HCT116 (cell line): ENCODE measurements around the gene TEX19. TPM values are rescaled to one million over a fixed set of nuclear protein-coding genes. Genes with fewer than 3 reads are reported as not detected.

Experiments used
- ATAC-seq: fragments of 200-7000 bp; cut with Tn5 transposase; 2 replicates; pipeline ENCODE4 v1.9.1; 2020; ENCODE audit warnings: mild to moderate bottlenecking, moderate library complexity
- BruUV-seq: library from RNA; stranded (reverse); fragments of 400-500 nt; replicated peaks from 2 replicates; lab custom pipeline; 2021; lab: Mats Ljungman, UMichigan
- CTCF ChIA-PET: fragments of 300-600 bp; sonication (Branson Sonifier 250); formaldehyde crosslinking; loops from one replicate; lab custom pipeline; 2021; ENCODE audit warnings: antibody characterized with exemption; lab: Charles Lee
- POLR2A ChIA-PET: fragments of 300-600, 350-600 bp; sonication (Branson Sonifier 250); formaldehyde crosslinking; loops from one replicate; lab custom pipeline; 2021; ENCODE audit warnings: antibody characterized with exemption; lab: Charles Lee
- RAD21 ChIA-PET, 2 experiments: fragments of 300-600 bp; sonication (Branson Sonifier 250); formaldehyde crosslinking; loops; one replicate each; lab custom pipeline; 2023; ENCODE audit warnings: low total read pairs in 2 of 2; ENCODE audit not compliant: uncharacterized antibody in 2 of 2, unreplicated experiment in 2 of 2, low non-redundant PET in 1 of 2; lab: Charles Lee
- DNase-seq: peaks from one replicate; pipeline ENCODE4 v3.0.0-alpha.2; 2010; ENCODE audit warnings: low read depth, low spot score
- H2AFZ ChIP-seq: fragments of 200-600 bp; shearing (Covaris generic), sonication (generic); 2 replicates; pipeline ENCODE4 v1.6.1; 2017; ENCODE audit warnings: low read depth, mixed run types, mixed read lengths, antibody characterized with exemption, low read length; ENCODE audit not compliant: poor library complexity, severe bottlenecking
- H3K27ac ChIP-seq: 2 replicates; pipeline ENCODE4 v1.5.1; 2012; ENCODE audit warnings: low read depth, low read length
- H3K27me3 ChIP-seq: fragments of 200-600 bp; sonication (generic); 2 replicates; pipeline ENCODE4 v1.6.1; 2016; ENCODE audit warnings: mixed run types, low read length, mixed read lengths; ENCODE audit not compliant: insufficient read depth
- H3K36me3 ChIP-seq, 2 experiments: fragments of 200-500 bp in 1 of 2; fragments of 200-600 bp in 1 of 2; sonication (Bioruptor generic) in 1 of 2; sonication (generic) in 1 of 2; 2 replicates each; pipeline versions ENCODE4 v1.5.1 to v1.6.1; 2014 to 2016; ENCODE audit warnings: low read length in 2 of 2, inconsistent platforms in 1 of 2, mixed read lengths in 1 of 2, mixed run types in 1 of 2; ENCODE audit not compliant: insufficient read depth in 2 of 2, control insufficient read depth in 1 of 2
- H3K4me1 ChIP-seq, 2 experiments: fragments of 200-600 bp in 1 of 2; sonication (generic) in 1 of 2; 2 replicates each; pipeline versions ENCODE4 v1.5.1 to v1.6.1; 2012 to 2017; ENCODE audit warnings: low read length in 2 of 2, inconsistent platforms in 1 of 2, mild to moderate bottlenecking in 1 of 2, mixed read lengths in 1 of 2, mixed run types in 1 of 2, moderate library complexity in 1 of 2; ENCODE audit not compliant: insufficient read depth in 2 of 2, control insufficient read depth in 1 of 2
- H3K4me2 ChIP-seq: fragments of 200-600 bp; sonication (generic); 2 replicates; pipeline ENCODE4 v1.6.1; 2017; ENCODE audit warnings: mixed run types, low read length, mixed read lengths
- H3K4me3 ChIP-seq, 2 experiments: fragments of 200-600 bp in 1 of 2; sonication (generic) in 1 of 2; replicated peaks in 1 of 2; 2 replicates each; pipeline ENCODE4 v1.5.1; 2011 to 2016; ENCODE audit warnings: low read length in 2 of 2, control low read depth in 1 of 2, low read depth in 1 of 2, mild to moderate bottlenecking in 1 of 2, mixed read lengths in 1 of 2, mixed run types in 1 of 2
- H3K79me2 ChIP-seq: fragments of 200-600 bp; sonication (generic); 2 replicates; pipeline ENCODE4 v1.6.1; 2017; ENCODE audit warnings: mild to moderate bottlenecking, mixed run types, low read length, moderate library complexity, mixed read lengths; ENCODE audit not compliant: insufficient read depth
- H3K9ac ChIP-seq: fragments of 200-600 bp; sonication (generic); 2 replicates; pipeline ENCODE4 v1.6.1; 2016; ENCODE audit warnings: low read length, mixed read lengths
- H3K9me2 ChIP-seq: fragments of 200-600 bp; sonication (generic), shearing (Covaris generic); 2 replicates; pipeline ENCODE4 v1.6.1; 2017; ENCODE audit warnings: mixed run types, mild to moderate bottlenecking, moderate library complexity; ENCODE audit not compliant: insufficient read depth
- H3K9me3 ChIP-seq, 2 experiments: fragments of 200-500 bp in 1 of 2; fragments of 200-600 bp in 1 of 2; sonication (Bioruptor generic) in 1 of 2; sonication (generic) in 1 of 2; 2 replicates each; pipeline ENCODE4 v1.6.1; 2014 to 2017; ENCODE audit warnings: low read length in 2 of 2, mixed read lengths in 2 of 2, inconsistent platforms in 1 of 2, low read depth in 1 of 2, mild to moderate bottlenecking in 1 of 2, mixed run types in 1 of 2, moderate library complexity in 1 of 2; ENCODE audit not compliant: control insufficient read depth in 1 of 2, insufficient read depth in 1 of 2
- H4K20me1 ChIP-seq: fragments of 200-600 bp; sonication (generic), shearing (Covaris generic); 2 replicates; pipeline ENCODE4 v1.6.1; 2017; ENCODE audit warnings: mixed run types, mild to moderate bottlenecking, moderate library complexity; ENCODE audit not compliant: insufficient read depth
- CBX3 ChIP-seq: IDR thresholded peaks from 2 replicates; pipeline ENCODE4 v1.6.1; 2012; ENCODE audit warnings: low read depth
- CEBPB ChIP-seq: IDR thresholded peaks from 2 replicates; pipeline ENCODE4 v1.6.1; 2012; ENCODE audit warnings: low read depth
- ELF1 ChIP-seq: IDR thresholded peaks from 2 replicates; pipeline ENCODE4 v1.6.1; 2012; ENCODE audit warnings: low read depth, borderline replicate concordance
- JUND ChIP-seq: IDR thresholded peaks from 2 replicates; pipeline ENCODE4 v1.6.1; 2012
- POLR2A ChIP-seq: IDR thresholded peaks from 2 replicates; pipeline ENCODE4 v1.7.0; 2011; ENCODE audit warnings: borderline replicate concordance; ENCODE audit not compliant: insufficient read depth, insufficient read length; ENCODE audit errors: extremely low read depth
- ZFX ChIP-seq: fragments of 450-650 bp; IDR thresholded peaks from 2 replicates; pipeline ENCODE4 v1.6.1; 2017
- intact Hi-C: fragments of 100-400 bp; cut with micrococcal nuclease; formaldehyde crosslinking; loops from 2 replicates; pipeline ENCODE4 v1.10.0; 2022
- total RNA-seq: library from RNA; stranded (reverse); gene quantifications from one replicate; pipeline ENCODE4 v1.2.1, GENCODE V29; 2021; ENCODE audit not compliant: unreplicated experiment
- TF ChIP-seq, protein P1 (sequence below): IDR thresholded peaks from 2 replicates; pipeline ENCODE4 v1.6.1; 2012
- TF ChIP-seq, protein P2 (sequence below): IDR thresholded peaks from 2 replicates; pipeline ENCODE4 v1.6.1; 2011; ENCODE audit warnings: mild to moderate bottlenecking, low read length, moderate library complexity; ENCODE audit not compliant: insufficient replicate concordance; ENCODE audit errors: extremely low read depth

The TEX19 gene
- total RNA-seq, 1 experiment from 2014 or later, result 2.1 TPM

DNA sequence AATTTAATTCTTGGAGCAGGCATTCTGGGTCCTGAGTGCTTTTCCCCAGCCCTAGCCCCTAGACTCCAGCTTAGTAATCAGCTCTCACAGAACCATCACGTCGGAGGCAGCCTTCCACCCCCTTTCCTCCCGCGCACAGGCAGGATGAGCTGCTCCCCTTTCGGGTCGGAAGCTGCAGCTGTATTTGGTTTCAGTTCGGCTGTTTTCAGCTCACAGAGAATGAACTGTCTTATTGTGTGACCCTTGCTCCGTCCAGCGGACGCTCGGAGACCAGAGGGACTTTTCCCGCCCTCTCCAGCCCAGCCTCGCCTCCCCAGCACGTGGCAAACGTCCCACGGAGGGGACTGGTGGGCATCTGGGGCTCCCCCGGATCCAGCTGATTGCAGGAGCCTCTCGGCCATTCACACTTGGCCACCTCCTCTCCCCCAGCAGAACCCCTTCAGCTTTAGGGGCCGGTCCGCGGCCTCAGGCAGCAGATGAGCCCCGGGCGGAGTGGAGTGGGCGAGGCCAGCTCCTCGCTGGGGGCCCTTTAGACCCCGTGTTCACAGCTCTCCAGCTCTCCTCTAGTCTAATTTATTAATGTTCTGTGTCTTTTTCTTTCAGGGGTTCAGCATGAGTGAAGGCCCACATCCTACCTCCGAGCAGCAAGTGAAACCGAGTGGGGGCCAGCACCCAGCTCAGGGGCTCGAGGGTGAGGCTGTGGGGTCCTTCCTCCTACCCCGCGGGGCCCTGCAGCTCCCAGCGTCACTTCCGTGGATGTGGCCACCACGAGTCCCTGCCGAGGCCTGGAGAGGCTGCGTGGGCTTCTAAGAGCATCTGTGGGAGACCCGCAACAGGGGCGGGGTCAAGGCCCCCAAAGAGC, 11.7 kb downstream of the TEX19 start:
- ChIA-PET POLR2A (no interaction called here), CTCF (no interaction called here), RAD21 (no interaction called here)
- Histone ChIP-seq H2AFZ (no peak overlapping the region), H3K4me1 (peaks cover 15 to 19% of the 10 kb centered on the region in 2 experiments), H3K9ac (no peak overlapping the region), H3K27me3 (no peaks in the 10 kb centered on the region), H4K20me1 (no peaks in the 10 kb centered on the region), H3K9me2 (no peaks in the 10 kb centered on the region), H3K36me3 (no peaks in the 10 kb centered on the region), H3K79me2 (no peaks in the 10 kb centered on the region), H3K9me3 (no peaks in the 10 kb centered on the region), H3K27ac (no peak overlapping the region), H3K4me2 (no peak overlapping the region), H3K4me3 (no peak overlapping the region)
- BruUV-seq, result no TSS peak
- TF ChIP-seq POLR2A (no peak), CEBPB (no peak), CBX3 (no peak), ZFX (no peak), JUND (no peak), ELF1 (no peak)
- TF ChIP-seq, protein P1, sequence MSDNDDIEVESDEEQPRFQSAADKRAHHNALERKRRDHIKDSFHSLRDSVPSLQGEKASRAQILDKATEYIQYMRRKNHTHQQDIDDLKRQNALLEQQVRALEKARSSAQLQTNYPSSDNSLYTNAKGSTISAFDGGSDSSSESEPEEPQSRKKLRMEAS, result no peak
- TF ChIP-seq, protein P2, sequence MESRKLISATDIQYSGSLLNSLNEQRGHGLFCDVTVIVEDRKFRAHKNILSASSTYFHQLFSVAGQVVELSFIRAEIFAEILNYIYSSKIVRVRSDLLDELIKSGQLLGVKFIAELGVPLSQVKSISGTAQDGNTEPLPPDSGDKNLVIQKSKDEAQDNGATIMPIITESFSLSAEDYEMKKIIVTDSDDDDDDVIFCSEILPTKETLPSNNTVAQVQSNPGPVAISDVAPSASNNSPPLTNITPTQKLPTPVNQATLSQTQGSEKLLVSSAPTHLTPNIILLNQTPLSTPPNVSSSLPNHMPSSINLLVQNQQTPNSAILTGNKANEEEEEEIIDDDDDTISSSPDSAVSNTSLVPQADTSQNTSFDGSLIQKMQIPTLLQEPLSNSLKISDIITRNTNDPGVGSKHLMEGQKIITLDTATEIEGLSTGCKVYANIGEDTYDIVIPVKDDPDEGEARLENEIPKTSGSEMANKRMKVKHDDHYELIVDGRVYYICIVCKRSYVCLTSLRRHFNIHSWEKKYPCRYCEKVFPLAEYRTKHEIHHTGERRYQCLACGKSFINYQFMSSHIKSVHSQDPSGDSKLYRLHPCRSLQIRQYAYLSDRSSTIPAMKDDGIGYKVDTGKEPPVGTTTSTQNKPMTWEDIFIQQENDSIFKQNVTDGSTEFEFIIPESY, result no peak
- intact Hi-C loops, result no loop called here
- ATAC-seq, result no peak
- no peak for DNase-seq
